ENCODE measurements around the gene MALT1. TPM values are rescaled to one million over a fixed set of nuclear protein-coding genes. Genes with fewer than 3 reads are reported as not detected.

Gene MALT1
- total RNA-seq, 1 experiment from 2014 or later, result 19.6 TPM

DNA sequence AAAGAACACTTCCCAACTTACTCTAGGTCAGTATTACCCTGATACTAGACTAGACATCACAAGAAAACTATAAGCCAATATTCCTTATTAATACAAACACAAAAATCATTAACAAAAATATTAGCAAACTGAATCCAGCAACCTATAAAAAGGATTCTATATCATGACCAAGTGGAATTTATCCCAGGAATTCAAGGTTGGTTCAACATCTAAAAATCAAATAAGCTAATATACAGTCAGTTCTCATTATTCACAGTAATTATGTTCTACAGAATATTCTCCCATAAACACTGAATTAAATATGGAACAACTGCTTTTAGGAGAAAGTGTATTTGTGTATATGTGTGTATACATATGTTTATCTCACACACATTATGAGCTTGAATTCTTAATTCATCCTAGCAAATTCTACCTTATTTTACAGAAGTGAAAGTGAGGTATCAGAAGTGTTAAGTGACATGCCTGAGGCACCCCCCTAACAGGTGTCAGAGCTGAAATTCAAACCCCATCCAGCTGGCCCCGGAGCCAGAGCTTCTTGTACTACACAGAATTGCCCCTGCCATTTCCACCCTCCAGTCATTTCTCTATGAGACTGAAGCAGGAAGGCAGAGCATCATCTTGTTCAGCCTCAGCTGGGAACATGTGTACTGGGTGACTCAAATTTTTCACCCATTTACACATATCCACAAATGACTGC lies 77.8 kb downstream of the MALT1 start:
- CTCF ChIA-PET, result no interaction called here
- H3K4me3 ChIP-seq, result no peak overlapping the region
- H3K9me3 ChIP-seq (ENCODE audit: insufficient read depth, low read depth), result 0 out of 2 replicates have a peak, but pooled peaks cover 8% of the 10 kb centered on the region
- TF ChIP-seq EZH2 (IDR thresholded peaks at IDR 0.05; ENCODE audit: low read depth), result no peak
- TF ChIP-seq, protein P1, sequence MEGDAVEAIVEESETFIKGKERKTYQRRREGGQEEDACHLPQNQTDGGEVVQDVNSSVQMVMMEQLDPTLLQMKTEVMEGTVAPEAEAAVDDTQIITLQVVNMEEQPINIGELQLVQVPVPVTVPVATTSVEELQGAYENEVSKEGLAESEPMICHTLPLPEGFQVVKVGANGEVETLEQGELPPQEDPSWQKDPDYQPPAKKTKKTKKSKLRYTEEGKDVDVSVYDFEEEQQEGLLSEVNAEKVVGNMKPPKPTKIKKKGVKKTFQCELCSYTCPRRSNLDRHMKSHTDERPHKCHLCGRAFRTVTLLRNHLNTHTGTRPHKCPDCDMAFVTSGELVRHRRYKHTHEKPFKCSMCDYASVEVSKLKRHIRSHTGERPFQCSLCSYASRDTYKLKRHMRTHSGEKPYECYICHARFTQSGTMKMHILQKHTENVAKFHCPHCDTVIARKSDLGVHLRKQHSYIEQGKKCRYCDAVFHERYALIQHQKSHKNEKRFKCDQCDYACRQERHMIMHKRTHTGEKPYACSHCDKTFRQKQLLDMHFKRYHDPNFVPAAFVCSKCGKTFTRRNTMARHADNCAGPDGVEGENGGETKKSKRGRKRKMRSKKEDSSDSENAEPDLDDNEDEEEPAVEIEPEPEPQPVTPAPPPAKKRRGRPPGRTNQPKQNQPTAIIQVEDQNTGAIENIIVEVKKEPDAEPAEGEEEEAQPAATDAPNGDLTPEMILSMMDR (conservative IDR thresholded peaks at IDR 0.05), result no peak
- POLR2A ChIA-PET (ENCODE audit: unreplicated experiment), result interaction anchor here (0.6 to 0.7 kb wide), 2 partner anchors 11 to 179 kb away, joined by 5 to 32 read pairs; no protein-coding TSS in a partner anchor
- no TSS peak for BruUV-seq (replicated peaks)
- H3K36me3 ChIP-seq (ENCODE audit: low read depth), result peaks cover 30% of the 10 kb centered on the region
- H2AFZ ChIP-seq, result no peak overlapping the region
- intact Hi-C loops (cut with micrococcal nuclease; ENCODE audit: unreplicated experiment), result no loop called here
- no peaks in the 10 kb centered on the region for H3K27me3 ChIP-seq (ENCODE audit: insufficient read depth, low read depth)
- H3K9me2 ChIP-seq (ENCODE audit: insufficient read depth), result no peaks in the 10 kb centered on the region
- H3K27ac ChIP-seq, result no peak overlapping the region
- no peak overlapping the region for H3K4me2 ChIP-seq
- no peak for DNase-seq
- no peaks in the 10 kb centered on the region for H4K20me1 ChIP-seq (ENCODE audit: insufficient read depth)
- peaks cover 9% of the 10 kb centered on the region; the same call in 1 of the 2 replicates for H3F3A ChIP-seq (ENCODE audit: insufficient read depth, low read depth)
- no peaks in the 10 kb centered on the region for H3K4me1 ChIP-seq (replicated peaks; ENCODE audit: insufficient read depth)
- H3K79me2 ChIP-seq (ENCODE audit: low read depth), result no peaks in the 10 kb centered on the region

DNA sequence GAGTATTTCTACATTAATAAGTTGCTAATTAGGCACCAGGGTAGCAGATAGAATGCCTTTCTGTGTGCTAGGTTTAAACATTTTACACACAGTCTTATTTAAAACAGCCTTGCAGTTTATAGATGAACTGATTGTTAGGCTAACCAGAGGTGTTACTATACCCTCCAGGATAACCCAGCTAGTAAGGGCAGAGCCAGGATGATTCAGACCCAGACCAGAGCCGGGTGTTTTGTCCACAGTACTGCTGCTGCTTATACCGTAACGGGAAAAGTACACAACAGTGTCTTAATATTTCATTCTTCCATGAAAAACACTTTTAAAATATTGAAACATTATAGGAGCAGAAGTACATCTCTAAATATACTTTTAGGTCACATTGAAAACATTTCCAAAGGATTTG lies 82.7 kb downstream of the MALT1 start:
- H4K20me1 ChIP-seq (ENCODE audit: insufficient read depth), result no peaks in the 10 kb centered on the region
- H3K9me2 ChIP-seq (ENCODE audit: insufficient read depth), result no peaks in the 10 kb centered on the region
- no peak overlapping the region for H3K4me2 ChIP-seq
- TF ChIP-seq EZH2 (IDR thresholded peaks at IDR 0.05; ENCODE audit: low read depth), result no peak
- TF ChIP-seq, protein P1 (conservative IDR thresholded peaks at IDR 0.05), result no peak
- ChIA-PET POLR2A (ENCODE audit: unreplicated experiment) (no interaction called here), CTCF (no interaction called here)
- H3F3A ChIP-seq (ENCODE audit: insufficient read depth, low read depth), result peaks cover 9% of the 10 kb centered on the region; the same call in 1 of the 2 replicates
- DNase-seq, result no peak
- 0 out of 2 replicates have a peak, but pooled peaks cover 2% of the 10 kb centered on the region for H3K9me3 ChIP-seq (ENCODE audit: insufficient read depth, low read depth)
- intact Hi-C loops (cut with micrococcal nuclease; ENCODE audit: unreplicated experiment), result no loop called here
- no peak overlapping the region for H3K27ac ChIP-seq
- H3K79me2 ChIP-seq (ENCODE audit: low read depth), result no peaks in the 10 kb centered on the region
- H3K4me1 ChIP-seq (replicated peaks; ENCODE audit: insufficient read depth), result no peaks in the 10 kb centered on the region
- no peak overlapping the region for H3K4me3 ChIP-seq
- H3K27me3 ChIP-seq (ENCODE audit: insufficient read depth, low read depth), result no peaks in the 10 kb centered on the region
- BruUV-seq (replicated peaks), result no TSS peak
- no peak overlapping the region for H2AFZ ChIP-seq
- peaks cover 9% of the 10 kb centered on the region for H3K36me3 ChIP-seq (ENCODE audit: low read depth)

DNA sequence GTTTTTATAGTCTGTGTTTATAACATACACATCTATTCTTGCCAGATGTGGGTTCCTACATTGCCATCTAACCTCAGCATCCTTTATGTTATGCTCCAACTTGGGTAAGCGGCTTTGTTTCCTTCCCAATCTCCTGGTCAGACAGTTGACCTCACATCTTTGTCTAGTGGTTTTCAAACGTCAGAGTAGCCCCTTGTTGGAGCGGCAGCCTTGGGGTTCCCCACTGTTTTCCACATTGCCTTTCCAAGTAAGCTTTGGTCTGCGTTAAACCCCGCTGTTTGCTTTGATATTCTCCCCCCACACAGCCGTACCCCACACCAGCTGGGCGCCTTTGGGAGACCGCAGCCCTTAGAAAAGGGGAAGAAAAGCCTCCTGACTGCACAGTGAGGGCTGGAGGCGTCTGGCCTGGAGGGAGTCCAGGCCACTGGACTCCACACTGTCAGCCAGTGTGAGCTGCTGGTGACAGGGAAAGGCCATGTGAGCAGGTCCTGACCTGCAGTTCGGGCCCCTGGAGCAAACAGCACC lies 83.3 kb downstream of the MALT1 start:
- Histone ChIP-seq H4K20me1 (ENCODE audit: insufficient read depth) (no peaks in the 10 kb centered on the region), H3F3A (ENCODE audit: insufficient read depth, low read depth) (peaks cover 9% of the 10 kb centered on the region; the same call in 1 of the 2 replicates), H3K4me2 (no peak overlapping the region), H3K27ac (no peak overlapping the region), H3K79me2 (ENCODE audit: low read depth) (no peaks in the 10 kb centered on the region), H2AFZ (no peak overlapping the region), H3K4me1 (replicated peaks; ENCODE audit: insufficient read depth) (no peaks in the 10 kb centered on the region), H3K27me3 (ENCODE audit: insufficient read depth, low read depth) (no peaks in the 10 kb centered on the region), H3K9me2 (ENCODE audit: insufficient read depth) (no peaks in the 10 kb centered on the region), H3K4me3 (no peak overlapping the region), H3K36me3 (ENCODE audit: low read depth) (peaks cover 2% of the 10 kb centered on the region), H3K9me3 (ENCODE audit: insufficient read depth, low read depth) (no peaks in the 10 kb centered on the region)
- BruUV-seq (replicated peaks), result TSS peak; percentile 30
- DNase-seq, result no peak
- ChIA-PET POLR2A (ENCODE audit: unreplicated experiment) (interaction anchor here (0.5 kb wide), 1 partner anchor 698 kb away, joined by 3 read pairs; no protein-coding TSS in a partner anchor), CTCF (no interaction called here)
- intact Hi-C loops (cut with micrococcal nuclease; ENCODE audit: unreplicated experiment), result no loop called here
- TF ChIP-seq, protein P1 (conservative IDR thresholded peaks at IDR 0.05), result no peak
- no peak for TF ChIP-seq EZH2 (IDR thresholded peaks at IDR 0.05; ENCODE audit: low read depth)
